HPDE6-E6E7 (cell line): ENCODE results near the gene SNX15.
"Not testable (repeated sequence)": the region's sequence is repeated elsewhere in the genome, so short reads cannot be mapped to it uniquely, and the experiment has no call there.

Experiments
- DNase-seq: peaks from one replicate; pipeline ENCODE4 v3.0.0; 2011; ENCODE audit warnings: missing footprints; ENCODE audit errors: extremely low spot score

SNX15 gene

GRCh38 chr11:65014726-65015227 is 12.5 kb upstream of the SNX15 start:
- no peak for DNase-seq

- DNase-seq = no peak
Measured at GRCh38 chr11:65016705-65017104, 10.5 kb upstream of the SNX15 start.

GRCh38 chr11:65017937-65018336 is 9.3 kb upstream of the SNX15 start:
- DNase-seq = no peak

- DNase-seq = no peak
Measured at GRCh38 chr11:65019824-65020223, 7.4 kb upstream of the SNX15 start.

- DNase-seq = no peak
Measured at GRCh38 chr11:65021003-65021402, 6.2 kb upstream of the SNX15 start.

- DNase-seq = no peak
Measured at GRCh38 chr11:65021509-65021908, 5.7 kb upstream of the SNX15 start.

GRCh38 chr11:65023502-65023901 is 3.7 kb upstream of the SNX15 start:
- not testable (repeated sequence) for DNase-seq

GRCh38 chr11:65026810-65027209 is 429 bp upstream of the SNX15 start:
- DNase-seq = no peak

GRCh38 chr11:65032216-65032615 is 5.0 kb downstream of the SNX15 start:
- no peak for DNase-seq

- DNase-seq = no peak
Measured at GRCh38 chr11:65034423-65034822, 7.2 kb downstream of the SNX15 start.

GRCh38 chr11:65035579-65035978 is 8.3 kb downstream of the SNX15 start:
- DNase-seq = no peak

- no peak for DNase-seq
Measured at GRCh38 chr11:65036931-65037330, 9.7 kb downstream of the SNX15 start.

- no peak for DNase-seq
Measured at GRCh38 chr11:65040520-65040846, 13.2 kb downstream of the SNX15 start.

- peak; percentile 97 for DNase-seq
Measured at GRCh38 chr11:65040847-65041622, 13.8 kb downstream of the SNX15 start, which contains the start of gene SAC3D1. SAC3D1 (plus strand) TSS chr11:65041210; CDS start chr11:65041293, 83 bp downstream.

GRCh38 chr11:65042891-65043290 is 15.7 kb downstream of the SNX15 start:
- DNase-seq = no peak

GRCh38 chr11:65043881-65044501 is 16.8 kb downstream of the SNX15 start:
- no peak for DNase-seq

GRCh38 chr11:65045061-65045460 is 17.8 kb downstream of the SNX15 start:
- no peak for DNase-seq

GRCh38 chr11:65045728-65046127 is 18.5 kb downstream of the SNX15 start:
- no peak for DNase-seq

- DNase-seq = no peak
Measured at GRCh38 chr11:65047581-65048422, 20.6 kb downstream of the SNX15 start.

- DNase-seq = no peak
Measured at GRCh38 chr11:65051398-65051858, 24.2 kb downstream of the SNX15 start.

GRCh38 chr11:65053827-65054508 is 26.7 kb downstream of the SNX15 start:
- no peak for DNase-seq

GRCh38 chr11:65055538-65055937 is 28.3 kb downstream of the SNX15 start:
- DNase-seq = no peak
